Adrenal gland (tissue), 5 donors: ENCODE results near the gene ASH1L.

Experiments
- CTCF ChIP-seq, 6 experiments: fragments of 450-650 bp in 4 of 6; fragments of 200-600 bp in 2 of 6; sonication (generic) in 1 of 6; IDR thresholded peaks; 1 replicate in 5 of 6; 2 replicates in 1 of 6; pipeline versions ENCODE4 v1.5.1 to v1.8.0; 2016 to 2021; ENCODE audit warnings: antibody characterized with exemption in 6 of 6, mild to moderate bottlenecking in 2 of 6, moderate library complexity in 1 of 6
- POLR2A ChIP-seq, 2 donors: fragments of 450-650 bp; IDR thresholded peaks; one replicate each; pipeline ENCODE4 v1.6.1; 2017; ENCODE audit warnings: antibody characterized with exemption in 2 of 2, mild to moderate bottlenecking in 2 of 2, moderate library complexity in 1 of 2
- donor health status: DM: no; HTN: no; CAD: no.

GRCh38 chr1:155473151-155473821, 89.3 kb downstream of the ASH1L start:
- no peak for TF ChIP-seq CTCF (IDR thresholded peaks at IDR 0.05)
- TF ChIP-seq POLR2A (IDR thresholded peaks at IDR 0.05), result no peak
